ENCODE data around the gene IL17A.
"Not testable (repeated sequence)": the region's sequence is repeated elsewhere in the genome, so short reads cannot be mapped to it uniquely, and the experiment has no call there.

IL17A gene

GRCh38 chr6:52162940-52163908 is 23.0 kb upstream of the IL17A start:
- no peak overlapping the region for H3K9ac ChIP-seq (ENCODE audit: low read length)
- no peak overlapping the region for H3K4me2 ChIP-seq (ENCODE audit: low read depth, low read length)
- TF ChIP-seq EZH2phosphoT487 (IDR thresholded peaks at IDR 0.05; ENCODE audit: low read length): no peak
- TF ChIP-seq CTCF (IDR thresholded peaks at IDR 0.05; ENCODE audit: low read length): peak; percentile 97
- H3K4me3 ChIP-seq (ENCODE audit: low read length): no peak overlapping the region
- peaks cover 6% of the 10 kb centered on the region for H3F3A ChIP-seq (ENCODE audit: insufficient read depth, low read length)
- DNase-seq: peak; percentile 77
- H3K9me3 ChIP-seq (replicated peaks; ENCODE audit: insufficient read depth, low read length): no peaks in the 10 kb centered on the region
- no peaks in the 10 kb centered on the region for H3K9me2 ChIP-seq (replicated peaks; ENCODE audit: insufficient read depth, low read length)
- H3K27me3 ChIP-seq (replicated peaks; ENCODE audit: insufficient read depth, low read length): no peaks in the 10 kb centered on the region
- H2AFZ ChIP-seq (ENCODE audit: low read length): no peak overlapping the region
- H3K4me1 ChIP-seq (ENCODE audit: low read length): peaks cover 33% of the 10 kb centered on the region
- H4K20me1 ChIP-seq (ENCODE audit: insufficient read depth, low read length): no peaks in the 10 kb centered on the region
- no peaks in the 10 kb centered on the region for H3K36me3 ChIP-seq (replicated peaks; ENCODE audit: insufficient read depth, low read length)
- H3K27ac ChIP-seq (ENCODE audit: low read length): no peak overlapping the region
- H3K79me2 ChIP-seq (ENCODE audit: low read length): no peaks in the 10 kb centered on the region

GRCh38 chr6:52164319-52165094 is 21.7 kb upstream of the IL17A start:
- peaks cover 6% of the 10 kb centered on the region for H3F3A ChIP-seq (ENCODE audit: insufficient read depth, low read length)
- no peaks in the 10 kb centered on the region for H3K79me2 ChIP-seq (ENCODE audit: low read length)
- DNase-seq: no peak
- no peak overlapping the region for H3K4me2 ChIP-seq (ENCODE audit: low read depth, low read length)
- no peak overlapping the region for H3K27ac ChIP-seq (ENCODE audit: low read length)
- no peak overlapping the region for H3K9ac ChIP-seq (ENCODE audit: low read length)
- peaks cover 33% of the 10 kb centered on the region for H3K4me1 ChIP-seq (ENCODE audit: low read length)
- TF ChIP-seq EZH2 (optimal IDR thresholded peaks at IDR 0.05; ENCODE audit: low read depth, low read length): no peak
- no peak for TF ChIP-seq CTCF (IDR thresholded peaks at IDR 0.05; ENCODE audit: low read length)
- TF ChIP-seq EZH2phosphoT487 (IDR thresholded peaks at IDR 0.05; ENCODE audit: low read length): no peak
- H3K27me3 ChIP-seq (replicated peaks; ENCODE audit: insufficient read depth, low read length): no peaks in the 10 kb centered on the region
- H3K4me3 ChIP-seq (ENCODE audit: low read length): no peak overlapping the region
- no peaks in the 10 kb centered on the region for H3K36me3 ChIP-seq (replicated peaks; ENCODE audit: insufficient read depth, low read length)
- H4K20me1 ChIP-seq (ENCODE audit: insufficient read depth, low read length): no peaks in the 10 kb centered on the region
- H3K9me3 ChIP-seq (replicated peaks; ENCODE audit: insufficient read depth, low read length): no peaks in the 10 kb centered on the region
- no peak overlapping the region for H2AFZ ChIP-seq (ENCODE audit: low read length)
- H3K9me2 ChIP-seq (replicated peaks; ENCODE audit: insufficient read depth, low read length): no peaks in the 10 kb centered on the region

GRCh38 chr6:52167267-52167666 is 18.9 kb upstream of the IL17A start:
- Histone ChIP-seq H3K4me1 (ENCODE audit: low read length) (peaks cover 22% of the 10 kb centered on the region), H4K20me1 (ENCODE audit: insufficient read depth, low read length) (no peaks in the 10 kb centered on the region)

GRCh38 chr6:52168351-52168750 is 17.8 kb upstream of the IL17A start:
- not testable (repeated sequence) for H3K4me3 ChIP-seq (ENCODE audit: low read length); H3K9me2 ChIP-seq (replicated peaks; ENCODE audit: insufficient read depth, low read length); H3K4me2 ChIP-seq (ENCODE audit: low read depth, low read length); H3K36me3 ChIP-seq (replicated peaks; ENCODE audit: insufficient read depth, low read length); H3F3A ChIP-seq (ENCODE audit: insufficient read depth, low read length); H3K79me2 ChIP-seq (ENCODE audit: low read length); DNase-seq; H3K27me3 ChIP-seq (replicated peaks; ENCODE audit: insufficient read depth, low read length); H3K9me3 ChIP-seq (replicated peaks; ENCODE audit: insufficient read depth, low read length); H3K9ac ChIP-seq (ENCODE audit: low read length); H3K27ac ChIP-seq (ENCODE audit: low read length); H2AFZ ChIP-seq (ENCODE audit: low read length); H4K20me1 ChIP-seq (ENCODE audit: insufficient read depth, low read length)
- H3K4me1 ChIP-seq (ENCODE audit: low read length): peaks cover 13% of the 10 kb centered on the region; the same call in 1 of the 2 replicates

More at GRCh38 chr6:52167267-52167666, 18.9 kb upstream of the IL17A start:
- H3K4me3 ChIP-seq (ENCODE audit: low read length): no peak overlapping the region
- no peak overlapping the region for H3K9ac ChIP-seq (ENCODE audit: low read length)
- no peak overlapping the region for H3K4me2 ChIP-seq (ENCODE audit: low read depth, low read length)
- no peaks in the 10 kb centered on the region for H3K36me3 ChIP-seq (replicated peaks; ENCODE audit: insufficient read depth, low read length)
- no peak overlapping the region for H2AFZ ChIP-seq (ENCODE audit: low read length)
- no peaks in the 10 kb centered on the region for H3K9me2 ChIP-seq (replicated peaks; ENCODE audit: insufficient read depth, low read length)
- H3K79me2 ChIP-seq (ENCODE audit: low read length): no peaks in the 10 kb centered on the region
- TF ChIP-seq EZH2phosphoT487 (IDR thresholded peaks at IDR 0.05; ENCODE audit: low read length) (no peak), CTCF (IDR thresholded peaks at IDR 0.05; ENCODE audit: low read length) (no peak), EZH2 (optimal IDR thresholded peaks at IDR 0.05; ENCODE audit: low read depth, low read length) (no peak)
- H3K9me3 ChIP-seq (replicated peaks; ENCODE audit: insufficient read depth, low read length): no peaks in the 10 kb centered on the region
- no peak for DNase-seq
- H3K27me3 ChIP-seq (replicated peaks; ENCODE audit: insufficient read depth, low read length): no peaks in the 10 kb centered on the region
- H3F3A ChIP-seq (ENCODE audit: insufficient read depth, low read length): peaks cover 3% of the 10 kb centered on the region
- H3K27ac ChIP-seq (ENCODE audit: low read length): no peak overlapping the region

All from MM.1S (cell line).